Esophagus squamous epithelium (tissue), 4 donors: Measurements from ENCODE around the gene CCDC192.

Experiments
- POLR2A ChIP-seq, 4 donors: fragments of 450-650 bp; IDR thresholded peaks; one replicate each; pipeline ENCODE4 v1.6.1; 2017; ENCODE audit warnings: antibody characterized with exemption in 4 of 4, mild to moderate bottlenecking in 4 of 4, moderate library complexity in 3 of 4
- TF ChIP-seq, protein P1 (sequence below), 6 experiments: fragments of 450-650 bp in 4 of 6; fragments of 200-600 bp in 2 of 6; sonication (generic) in 2 of 6; IDR thresholded peaks; one replicate each; pipeline ENCODE4 v1.5.1; 2016 to 2019; ENCODE audit warnings: antibody characterized with exemption in 6 of 6, mild to moderate bottlenecking in 4 of 6, moderate library complexity in 4 of 6

DNA sequence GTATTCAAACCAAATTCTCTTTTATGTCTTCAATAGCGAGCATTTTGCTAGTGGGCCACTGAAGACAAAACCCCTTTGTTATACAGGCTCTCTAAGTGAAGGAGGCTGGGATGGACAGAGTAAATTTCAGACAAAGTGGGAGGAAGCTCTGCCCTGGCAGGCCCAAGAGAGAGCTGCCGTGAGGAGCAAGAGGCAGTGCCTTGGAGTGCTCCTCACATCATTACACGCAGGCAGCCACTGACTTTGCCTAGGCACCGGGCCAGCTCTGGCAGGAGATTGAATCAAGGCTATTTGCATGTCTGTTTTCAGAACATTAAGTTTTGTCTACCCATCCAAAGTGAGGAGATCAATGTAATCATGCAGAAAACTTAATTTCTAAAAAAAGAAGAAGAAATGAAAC, 167.7 kb downstream of the CCDC192 start:
- TF ChIP-seq, protein P1, sequence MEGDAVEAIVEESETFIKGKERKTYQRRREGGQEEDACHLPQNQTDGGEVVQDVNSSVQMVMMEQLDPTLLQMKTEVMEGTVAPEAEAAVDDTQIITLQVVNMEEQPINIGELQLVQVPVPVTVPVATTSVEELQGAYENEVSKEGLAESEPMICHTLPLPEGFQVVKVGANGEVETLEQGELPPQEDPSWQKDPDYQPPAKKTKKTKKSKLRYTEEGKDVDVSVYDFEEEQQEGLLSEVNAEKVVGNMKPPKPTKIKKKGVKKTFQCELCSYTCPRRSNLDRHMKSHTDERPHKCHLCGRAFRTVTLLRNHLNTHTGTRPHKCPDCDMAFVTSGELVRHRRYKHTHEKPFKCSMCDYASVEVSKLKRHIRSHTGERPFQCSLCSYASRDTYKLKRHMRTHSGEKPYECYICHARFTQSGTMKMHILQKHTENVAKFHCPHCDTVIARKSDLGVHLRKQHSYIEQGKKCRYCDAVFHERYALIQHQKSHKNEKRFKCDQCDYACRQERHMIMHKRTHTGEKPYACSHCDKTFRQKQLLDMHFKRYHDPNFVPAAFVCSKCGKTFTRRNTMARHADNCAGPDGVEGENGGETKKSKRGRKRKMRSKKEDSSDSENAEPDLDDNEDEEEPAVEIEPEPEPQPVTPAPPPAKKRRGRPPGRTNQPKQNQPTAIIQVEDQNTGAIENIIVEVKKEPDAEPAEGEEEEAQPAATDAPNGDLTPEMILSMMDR (IDR thresholded peaks at IDR 0.05): no peak
- TF ChIP-seq POLR2A (IDR thresholded peaks at IDR 0.05): no peak
